ENCODE measurements around the gene TBC1D4. TPM values are rescaled to one million over a fixed set of nuclear protein-coding genes. Genes with fewer than 3 reads are reported as not detected.

The TBC1D4 gene
- total and polyA plus RNA-seq, 10 donors, result 10.1 to 67.0 (median 21.6) TPM

DNA sequence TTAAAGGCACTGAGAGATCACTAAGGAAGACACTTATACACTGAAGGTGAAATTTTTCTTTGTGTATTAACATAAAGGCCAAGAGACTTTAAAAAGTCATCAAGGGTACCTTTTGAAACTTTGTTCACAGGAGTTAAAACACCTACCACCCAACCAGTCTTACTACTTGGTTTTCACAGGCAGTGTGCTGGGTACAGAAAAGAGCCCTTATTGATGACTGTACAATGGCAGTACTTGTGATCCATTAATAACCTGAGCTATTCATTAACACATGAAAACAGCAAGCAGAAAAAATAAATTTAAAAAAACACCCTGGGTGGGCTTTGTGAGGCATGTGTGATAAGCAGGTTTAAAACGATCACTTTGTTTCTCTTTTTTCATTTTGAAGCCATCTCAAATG lies 148.9 kb downstream of the TBC1D4 start:
- no peak for TF ChIP-seq POLR2A (IDR thresholded peaks at IDR 0.05)
- no peak for TF ChIP-seq POLR2AphosphoS5 (IDR thresholded peaks at IDR 0.05)
- TF ChIP-seq, protein P1, sequence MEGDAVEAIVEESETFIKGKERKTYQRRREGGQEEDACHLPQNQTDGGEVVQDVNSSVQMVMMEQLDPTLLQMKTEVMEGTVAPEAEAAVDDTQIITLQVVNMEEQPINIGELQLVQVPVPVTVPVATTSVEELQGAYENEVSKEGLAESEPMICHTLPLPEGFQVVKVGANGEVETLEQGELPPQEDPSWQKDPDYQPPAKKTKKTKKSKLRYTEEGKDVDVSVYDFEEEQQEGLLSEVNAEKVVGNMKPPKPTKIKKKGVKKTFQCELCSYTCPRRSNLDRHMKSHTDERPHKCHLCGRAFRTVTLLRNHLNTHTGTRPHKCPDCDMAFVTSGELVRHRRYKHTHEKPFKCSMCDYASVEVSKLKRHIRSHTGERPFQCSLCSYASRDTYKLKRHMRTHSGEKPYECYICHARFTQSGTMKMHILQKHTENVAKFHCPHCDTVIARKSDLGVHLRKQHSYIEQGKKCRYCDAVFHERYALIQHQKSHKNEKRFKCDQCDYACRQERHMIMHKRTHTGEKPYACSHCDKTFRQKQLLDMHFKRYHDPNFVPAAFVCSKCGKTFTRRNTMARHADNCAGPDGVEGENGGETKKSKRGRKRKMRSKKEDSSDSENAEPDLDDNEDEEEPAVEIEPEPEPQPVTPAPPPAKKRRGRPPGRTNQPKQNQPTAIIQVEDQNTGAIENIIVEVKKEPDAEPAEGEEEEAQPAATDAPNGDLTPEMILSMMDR (IDR thresholded peaks at IDR 0.05 in 8 of 11, conservative IDR thresholded peaks at IDR 0.05 in 3 of 11), result no peak
- DNase-seq, result no peak
- Histone ChIP-seq H3K27me3 (replicated peaks in 1 of 7) (no peaks in the 10 kb centered on the region), H3K4me3 (no peak overlapping the region), H3K4me1 (no peaks in the 10 kb centered on the region), H3K27ac (no peak overlapping the region), H3K36me3 (peaks cover 0 to 20% (median 0%) of the 10 kb centered on the region in 6 donors), H3K9me3 (no peaks in the 10 kb centered on the region)
- intact Hi-C loops (cut with DNase I; ENCODE audit: low total_unique reads), result no loop called here
- WGBS, 5 donors, result 93 to 100% (median 95%) methylated on average over 1 of the region's 1 CpG

GRCh38 chr13:75331792-75332349 lies 150.1 kb downstream of the TBC1D4 start:
- Histone ChIP-seq H3K4me3 (no peak overlapping the region), H3K4me1 (peaks cover 3 to 6% (median 6%) of the 10 kb centered on the region in 6 donors)
- 82 to 94% (median 93%) methylated on average over 2 of the region's 2 CpGs for WGBS, 5 donors

DNA sequence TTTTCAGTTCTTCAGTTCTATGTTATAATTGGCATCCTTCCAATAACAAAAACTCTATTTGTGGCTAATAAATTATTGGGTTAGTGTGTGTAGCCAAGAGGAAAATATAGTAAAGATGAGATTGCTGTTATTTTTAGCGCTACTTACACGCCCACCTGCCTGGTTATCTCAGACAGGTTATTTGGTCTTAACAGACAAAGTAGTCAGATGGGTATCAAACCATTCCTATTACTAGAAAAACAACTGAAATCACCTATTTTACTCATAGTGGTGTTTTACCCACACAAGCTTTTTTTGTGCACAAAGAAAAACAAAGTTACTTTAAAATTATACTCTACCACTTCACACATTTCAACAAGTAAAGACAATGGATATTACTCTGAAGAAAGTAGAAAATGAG lies 151.2 kb downstream of the TBC1D4 start:
- 84 to 88% (median 86%) methylated on average over 2 of the region's 2 CpGs for WGBS, 5 donors
- DNase-seq, result no peak
- Histone ChIP-seq H3K36me3 (peaks cover 0 to 8% (median 0%) of the 10 kb centered on the region in 6 donors), H3K4me3 (no peak overlapping the region), H3K9me3 (no peaks in the 10 kb centered on the region), H3K27me3 (replicated peaks in 1 of 7) (no peaks in the 10 kb centered on the region), H3K27ac (no peak overlapping the region), H3K4me1 (peaks cover 3 to 17% (median 13%) of the 10 kb centered on the region in 6 donors)
- intact Hi-C loops (cut with DNase I; ENCODE audit: low total_unique reads), result no loop called here
- TF ChIP-seq, protein P1 (IDR thresholded peaks at IDR 0.05 in 8 of 11, conservative IDR thresholded peaks at IDR 0.05 in 3 of 11), result no peak
- no peak for TF ChIP-seq POLR2AphosphoS5 (IDR thresholded peaks at IDR 0.05)
- TF ChIP-seq POLR2A (IDR thresholded peaks at IDR 0.05), result no peak

More at GRCh38 chr13:75331792-75332349, 150.1 kb downstream of the TBC1D4 start:
- peaks cover 0 to 19% (median 0%) of the 10 kb centered on the region in 6 donors for H3K36me3 ChIP-seq
- H3K27me3 ChIP-seq (replicated peaks in 1 of 7), result no peaks in the 10 kb centered on the region
- H3K27ac ChIP-seq, result no peak overlapping the region
- intact Hi-C loops (cut with DNase I; ENCODE audit: low total_unique reads), result no loop called here
- TF ChIP-seq, protein P1 (IDR thresholded peaks at IDR 0.05 in 8 of 11, conservative IDR thresholded peaks at IDR 0.05 in 3 of 11), result no peak
- TF ChIP-seq POLR2AphosphoS5 (IDR thresholded peaks at IDR 0.05) (no peak), POLR2A (IDR thresholded peaks at IDR 0.05) (no peak)
- no peaks in the 10 kb centered on the region for H3K9me3 ChIP-seq
- no peak for DNase-seq

DNA sequence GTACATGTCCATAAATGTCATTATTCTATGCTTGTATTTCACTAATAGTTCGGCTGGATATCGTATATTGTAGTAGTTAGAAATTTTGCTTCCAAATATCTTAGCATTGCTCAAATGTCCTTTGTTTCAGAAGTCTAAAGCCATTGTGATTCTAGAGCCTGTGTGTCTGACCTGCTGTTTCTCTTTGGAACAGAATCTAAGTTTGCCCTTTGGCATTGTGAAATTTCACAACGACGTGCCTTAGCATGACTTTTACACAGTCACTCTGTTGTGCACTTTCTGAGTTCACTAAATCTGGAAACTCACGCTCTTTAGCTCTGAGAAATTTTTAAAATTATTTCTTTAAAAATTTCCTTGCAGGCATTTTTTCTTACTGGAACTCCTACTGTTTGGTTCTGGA lies 152.2 kb downstream of the TBC1D4 start:
- H3K4me3 ChIP-seq, result no peak overlapping the region
- intact Hi-C loops (cut with DNase I; ENCODE audit: low total_unique reads), result no loop called here

More for the DNA sequence above, 152.2 kb downstream of the TBC1D4 start:
- TF ChIP-seq, protein P1 (IDR thresholded peaks at IDR 0.05 in 8 of 11, conservative IDR thresholded peaks at IDR 0.05 in 3 of 11), result no peak
- no peak for TF ChIP-seq POLR2A (IDR thresholded peaks at IDR 0.05)
- Histone ChIP-seq H3K27ac (no peak overlapping the region), H3K4me1 (peaks cover 3 to 24% (median 13%) of the 10 kb centered on the region in 6 donors), H3K9me3 (no peaks in the 10 kb centered on the region), H3K36me3 (no peaks in the 10 kb centered on the region), H3K27me3 (replicated peaks in 1 of 7) (no peaks in the 10 kb centered on the region)
- DNase-seq, result no peak
- 88 to 96% (median 92%) methylated on average over 5 of the region's 5 CpGs for WGBS, 5 donors
